ENCODE measurements around the gene SPC24. TPM values are rescaled to one million over a fixed set of nuclear protein-coding genes. Genes with fewer than 3 reads are reported as not detected.
"Not testable (repeated sequence)": the region's sequence is repeated elsewhere in the genome, so short reads cannot be mapped to it uniquely, and the experiment has no call there.

Gene SPC24
- total and polyA plus RNA-seq, 12 donors: 0.60 to 16.5 (median 4.2) TPM

DNA sequence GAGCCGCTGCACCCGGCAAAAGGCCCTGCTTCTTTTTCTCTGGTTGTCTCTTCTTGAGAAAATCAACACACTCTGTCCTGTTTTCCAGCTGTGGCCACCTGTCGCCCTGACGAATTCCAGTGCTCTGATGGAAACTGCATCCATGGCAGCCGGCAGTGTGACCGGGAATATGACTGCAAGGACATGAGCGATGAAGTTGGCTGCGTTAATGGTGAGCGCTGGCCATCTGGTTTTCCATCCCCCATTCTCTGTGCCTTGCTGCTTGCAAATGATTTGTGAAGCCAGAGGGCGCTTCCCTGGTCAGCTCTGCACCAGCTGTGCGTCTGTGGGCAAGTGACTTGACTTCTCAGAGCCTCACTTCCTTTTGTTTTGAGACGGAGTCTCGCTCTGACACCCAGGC is 49.1 kb downstream of the SPC24 start:
- Histone ChIP-seq H3K27me3 (no peaks in the 10 kb centered on the region), H3K4me3 (no peak overlapping the region), H3K27ac (peak overlapping the region in 4 of 5 donors; percentile 24 to 75 (median 43)), H3K36me3 (replicated peaks in 1 of 2) (peaks cover 0 to 100% of the 10 kb centered on the region in 2 donors), H3K9me3 (replicated peaks in 1 of 3) (no peaks in the 10 kb centered on the region), H3K4me1 (replicated peaks in 1 of 2) (no peaks in the 10 kb centered on the region)
- TF ChIP-seq POLR2A (IDR thresholded peaks at IDR 0.05): no peak
- TF ChIP-seq, protein P1, sequence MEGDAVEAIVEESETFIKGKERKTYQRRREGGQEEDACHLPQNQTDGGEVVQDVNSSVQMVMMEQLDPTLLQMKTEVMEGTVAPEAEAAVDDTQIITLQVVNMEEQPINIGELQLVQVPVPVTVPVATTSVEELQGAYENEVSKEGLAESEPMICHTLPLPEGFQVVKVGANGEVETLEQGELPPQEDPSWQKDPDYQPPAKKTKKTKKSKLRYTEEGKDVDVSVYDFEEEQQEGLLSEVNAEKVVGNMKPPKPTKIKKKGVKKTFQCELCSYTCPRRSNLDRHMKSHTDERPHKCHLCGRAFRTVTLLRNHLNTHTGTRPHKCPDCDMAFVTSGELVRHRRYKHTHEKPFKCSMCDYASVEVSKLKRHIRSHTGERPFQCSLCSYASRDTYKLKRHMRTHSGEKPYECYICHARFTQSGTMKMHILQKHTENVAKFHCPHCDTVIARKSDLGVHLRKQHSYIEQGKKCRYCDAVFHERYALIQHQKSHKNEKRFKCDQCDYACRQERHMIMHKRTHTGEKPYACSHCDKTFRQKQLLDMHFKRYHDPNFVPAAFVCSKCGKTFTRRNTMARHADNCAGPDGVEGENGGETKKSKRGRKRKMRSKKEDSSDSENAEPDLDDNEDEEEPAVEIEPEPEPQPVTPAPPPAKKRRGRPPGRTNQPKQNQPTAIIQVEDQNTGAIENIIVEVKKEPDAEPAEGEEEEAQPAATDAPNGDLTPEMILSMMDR (IDR thresholded peaks at IDR 0.05): no peak
- peak in 3 of 7 donors; percentile 54 to 80 (median 63) for DNase-seq
- intact Hi-C loops (cut with DNase I): loop anchor here in 1 of 2 donors (10.0 kb wide), 1 partner anchor 72 kb away; no protein-coding TSS in a partner anchor
- 65 to 75% (median 73%) methylated on average over 10 to 13 of the region's 13 CpGs for WGBS, 4 donors

DNA sequence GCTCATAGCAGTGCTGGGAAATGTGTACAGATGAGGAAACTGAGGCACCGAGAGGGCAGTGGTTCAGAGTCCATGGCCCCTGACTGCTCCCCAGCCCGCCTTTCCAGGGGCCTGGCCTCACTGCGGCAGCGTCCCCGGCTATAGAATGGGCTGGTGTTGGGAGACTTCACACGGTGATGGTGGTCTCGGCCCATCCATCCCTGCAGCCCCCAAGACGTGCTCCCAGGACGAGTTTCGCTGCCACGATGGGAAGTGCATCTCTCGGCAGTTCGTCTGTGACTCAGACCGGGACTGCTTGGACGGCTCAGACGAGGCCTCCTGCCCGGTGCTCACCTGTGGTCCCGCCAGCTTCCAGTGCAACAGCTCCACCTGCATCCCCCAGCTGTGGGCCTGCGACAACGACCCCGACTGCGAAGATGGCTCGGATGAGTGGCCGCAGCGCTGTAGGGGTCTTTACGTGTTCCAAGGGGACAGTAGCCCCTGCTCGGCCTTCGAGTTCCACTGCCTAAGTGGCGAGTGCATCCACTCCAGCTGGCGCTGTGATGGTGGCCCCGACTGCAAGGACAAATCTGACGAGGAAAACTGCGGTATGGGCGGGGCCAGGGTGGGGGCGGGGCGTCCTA is 50.5 kb downstream of the SPC24 start:
- H3K4me3 ChIP-seq: no peak overlapping the region
- H3K27ac ChIP-seq: peak overlapping the region in 4 of 5 donors; percentile 24 to 76 (median 42)
- peaks cover 0 to 100% of the 10 kb centered on the region in 2 donors for H3K36me3 ChIP-seq (replicated peaks in 1 of 2)
- peaks cover 0 to 9% of the 10 kb centered on the region in 2 donors for H3K4me1 ChIP-seq (replicated peaks in 1 of 2)
- no peaks in the 10 kb centered on the region for H3K27me3 ChIP-seq
- WGBS, 4 donors: 65 to 75% (median 66%) methylated on average over 20 to 36 of the region's 36 CpGs
- DNase-seq: peak in 1 of 7 donors; percentile 43
- intact Hi-C loops (cut with DNase I): loop anchor here in 1 of 2 donors (10.0 kb wide), 1 partner anchor 70 kb away; no protein-coding TSS in a partner anchor
- no peak for TF ChIP-seq POLR2A (IDR thresholded peaks at IDR 0.05)
- TF ChIP-seq, protein P1 (IDR thresholded peaks at IDR 0.05): no peak
- no peaks in the 10 kb centered on the region for H3K9me3 ChIP-seq (replicated peaks in 1 of 3)

DNA sequence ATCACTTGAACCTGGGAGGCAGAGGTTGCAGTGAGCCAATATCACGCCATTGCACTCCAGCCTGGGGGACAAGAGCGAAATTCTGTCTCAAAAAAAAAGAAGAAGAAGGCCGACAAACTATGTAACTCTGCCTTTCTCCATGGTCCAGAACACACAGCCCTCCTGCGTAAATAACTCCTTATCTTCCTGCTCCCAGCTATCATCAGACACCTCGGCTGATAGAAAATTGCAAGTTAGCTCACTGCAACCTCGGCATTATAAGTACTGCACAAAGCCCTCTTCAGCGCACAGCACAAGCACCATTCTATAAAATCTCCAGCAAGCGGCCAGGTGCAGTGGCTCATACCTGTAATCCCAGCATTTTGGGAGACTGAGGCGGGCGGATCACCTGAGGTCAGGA is 51.9 kb downstream of the SPC24 start:
- H3K9me3 ChIP-seq (replicated peaks in 1 of 3); H3K27me3 ChIP-seq; H3K4me3 ChIP-seq; H3K4me1 ChIP-seq (replicated peaks in 1 of 2); DNase-seq: not testable (repeated sequence)
- peaks cover 0 to 87% of the 10 kb centered on the region in 2 donors for H3K36me3 ChIP-seq (replicated peaks in 1 of 2)
- 82 to 88% (median 84%) methylated on average over 8 to 10 of the region's 10 CpGs for WGBS, 4 donors
- intact Hi-C loops (cut with DNase I): loop anchor here in 1 of 2 donors (10.0 kb wide), 1 partner anchor 69 kb away; no protein-coding TSS in a partner anchor
- H3K27ac ChIP-seq: peak overlapping the region in 3 of 5 donors; percentile 3 to 65 (median 20)

DNA sequence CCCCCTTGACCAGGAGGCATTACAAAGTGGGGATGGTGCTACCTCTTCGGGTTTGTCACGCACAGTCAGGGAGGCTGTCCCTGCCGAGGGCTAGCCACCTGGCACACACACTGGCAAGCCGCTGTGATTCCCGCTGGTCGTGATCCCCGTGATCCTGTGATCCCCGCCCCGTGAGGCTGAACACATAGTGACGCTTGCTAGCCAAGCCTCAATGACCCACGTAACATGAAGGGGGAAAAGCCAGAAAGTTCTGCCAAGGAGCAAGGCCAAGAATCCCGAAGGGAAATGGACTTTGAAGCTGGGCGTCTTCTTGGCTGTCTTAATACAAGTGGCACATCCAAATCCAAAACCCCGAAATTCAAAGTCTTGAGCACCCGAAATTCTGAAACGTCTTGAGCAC is 52.6 kb downstream of the SPC24 start:
- H3K27ac ChIP-seq: peak overlapping the region in 3 of 5 donors; percentile 51 to 68 (median 65)
- H3K27me3 ChIP-seq: no peaks in the 10 kb centered on the region
- peak in 5 of 7 donors; percentile 43 to 76 (median 64) for DNase-seq
- WGBS, 4 donors: 64 to 68% (median 65%) methylated on average over 7 to 16 of the region's 16 CpGs
- peaks cover under 1 to 9% of the 10 kb centered on the region in 2 donors for H3K4me1 ChIP-seq (replicated peaks in 1 of 2)
- TF ChIP-seq, protein P1 (IDR thresholded peaks at IDR 0.05): no peak
- TF ChIP-seq POLR2A (IDR thresholded peaks at IDR 0.05): no peak
- intact Hi-C loops (cut with DNase I): loop anchor here in 1 of 2 donors (10.0 kb wide), 1 partner anchor 68 kb away; no protein-coding TSS in a partner anchor
- no peaks in the 10 kb centered on the region for H3K9me3 ChIP-seq (replicated peaks in 1 of 3)
- no peak overlapping the region for H3K4me3 ChIP-seq
- H3K36me3 ChIP-seq (replicated peaks in 1 of 2): peaks cover 0 to 80% of the 10 kb centered on the region in 2 donors
